Measurements from ENCODE around the gene FOXN4. TPM values are rescaled to one million over a fixed set of nuclear protein-coding genes. Genes with fewer than 3 reads are reported as not detected.

Gene FOXN4
- polyA plus RNA-seq, 1 experiment, result not detected

DNA sequence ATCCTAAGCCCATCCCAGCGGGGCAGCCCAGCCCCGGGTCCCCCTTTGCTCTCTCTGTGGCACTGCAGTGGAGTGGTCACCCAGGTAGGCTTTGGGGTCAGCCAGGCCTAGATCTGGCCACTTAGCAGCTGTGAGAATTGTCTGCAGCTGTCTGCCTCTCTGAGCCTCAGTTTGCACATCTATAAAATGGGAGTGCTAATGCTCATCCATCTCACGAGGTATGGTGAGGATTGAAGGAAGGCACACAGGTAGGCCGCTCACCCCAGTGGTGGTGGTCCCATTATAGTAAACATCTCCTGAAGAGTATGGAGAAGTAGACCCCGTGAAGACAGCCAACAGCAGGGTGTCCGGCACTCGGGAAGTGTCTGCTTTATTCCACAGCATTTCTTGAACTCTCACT is 9.2 kb downstream of the FOXN4 start:
- Histone ChIP-seq H3K36me3 (ENCODE audit: control insufficient read depth, insufficient read depth, low read length) (no peaks in the 10 kb centered on the region), H3K4me3 (ENCODE audit: low read depth, low read length) (no peak overlapping the region), H3K27me3 (ENCODE audit: control insufficient read depth, insufficient read depth, low read length) (peaks cover 3% of the 10 kb centered on the region; the same call in 1 of the 2 replicates)
- POLR2A ChIA-PET, result no interaction called here
- TF ChIP-seq, protein P1, sequence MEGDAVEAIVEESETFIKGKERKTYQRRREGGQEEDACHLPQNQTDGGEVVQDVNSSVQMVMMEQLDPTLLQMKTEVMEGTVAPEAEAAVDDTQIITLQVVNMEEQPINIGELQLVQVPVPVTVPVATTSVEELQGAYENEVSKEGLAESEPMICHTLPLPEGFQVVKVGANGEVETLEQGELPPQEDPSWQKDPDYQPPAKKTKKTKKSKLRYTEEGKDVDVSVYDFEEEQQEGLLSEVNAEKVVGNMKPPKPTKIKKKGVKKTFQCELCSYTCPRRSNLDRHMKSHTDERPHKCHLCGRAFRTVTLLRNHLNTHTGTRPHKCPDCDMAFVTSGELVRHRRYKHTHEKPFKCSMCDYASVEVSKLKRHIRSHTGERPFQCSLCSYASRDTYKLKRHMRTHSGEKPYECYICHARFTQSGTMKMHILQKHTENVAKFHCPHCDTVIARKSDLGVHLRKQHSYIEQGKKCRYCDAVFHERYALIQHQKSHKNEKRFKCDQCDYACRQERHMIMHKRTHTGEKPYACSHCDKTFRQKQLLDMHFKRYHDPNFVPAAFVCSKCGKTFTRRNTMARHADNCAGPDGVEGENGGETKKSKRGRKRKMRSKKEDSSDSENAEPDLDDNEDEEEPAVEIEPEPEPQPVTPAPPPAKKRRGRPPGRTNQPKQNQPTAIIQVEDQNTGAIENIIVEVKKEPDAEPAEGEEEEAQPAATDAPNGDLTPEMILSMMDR (IDR thresholded peaks at IDR 0.05; ENCODE audit: insufficient read depth, low read depth, low read length), result no peak
- CTCF ChIA-PET, result no interaction called here
- DNase-seq (ENCODE audit: low read depth), result no peak

DNA sequence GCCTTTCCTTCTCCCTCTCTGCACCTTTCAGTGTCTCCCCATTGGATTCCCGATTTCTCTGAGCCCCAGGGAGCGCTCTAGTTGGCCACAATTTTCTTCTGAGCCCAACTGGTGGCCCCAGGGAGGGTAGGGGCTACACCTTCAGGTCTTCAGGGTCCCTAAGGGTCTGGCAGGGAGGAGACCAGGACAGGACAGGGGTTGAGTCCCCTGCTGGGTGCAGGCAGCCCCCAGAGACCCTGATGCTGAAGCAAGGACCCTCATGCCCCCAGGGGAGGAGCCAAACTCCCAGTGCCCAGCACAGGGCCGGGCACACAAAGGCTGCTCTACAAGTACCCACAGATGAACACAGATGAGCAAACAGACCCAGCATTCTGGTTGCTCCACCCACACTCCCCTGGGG is 12.7 kb downstream of the FOXN4 start:
- Histone ChIP-seq H3K4me3 (ENCODE audit: low read depth, low read length) (no peak overlapping the region), H3K27me3 (ENCODE audit: control insufficient read depth, insufficient read depth, low read length) (no peaks in the 10 kb centered on the region), H3K36me3 (ENCODE audit: control insufficient read depth, insufficient read depth, low read length) (no peaks in the 10 kb centered on the region)
- TF ChIP-seq, protein P1 (IDR thresholded peaks at IDR 0.05; ENCODE audit: insufficient read depth, low read depth, low read length), result no peak
- POLR2A ChIA-PET, result no interaction called here
- CTCF ChIA-PET, result interaction anchor here (0.8 kb wide), 1 partner anchor 95 kb away, joined by 4 read pairs; no protein-coding TSS in a partner anchor
- DNase-seq (ENCODE audit: low read depth), result no peak

DNA sequence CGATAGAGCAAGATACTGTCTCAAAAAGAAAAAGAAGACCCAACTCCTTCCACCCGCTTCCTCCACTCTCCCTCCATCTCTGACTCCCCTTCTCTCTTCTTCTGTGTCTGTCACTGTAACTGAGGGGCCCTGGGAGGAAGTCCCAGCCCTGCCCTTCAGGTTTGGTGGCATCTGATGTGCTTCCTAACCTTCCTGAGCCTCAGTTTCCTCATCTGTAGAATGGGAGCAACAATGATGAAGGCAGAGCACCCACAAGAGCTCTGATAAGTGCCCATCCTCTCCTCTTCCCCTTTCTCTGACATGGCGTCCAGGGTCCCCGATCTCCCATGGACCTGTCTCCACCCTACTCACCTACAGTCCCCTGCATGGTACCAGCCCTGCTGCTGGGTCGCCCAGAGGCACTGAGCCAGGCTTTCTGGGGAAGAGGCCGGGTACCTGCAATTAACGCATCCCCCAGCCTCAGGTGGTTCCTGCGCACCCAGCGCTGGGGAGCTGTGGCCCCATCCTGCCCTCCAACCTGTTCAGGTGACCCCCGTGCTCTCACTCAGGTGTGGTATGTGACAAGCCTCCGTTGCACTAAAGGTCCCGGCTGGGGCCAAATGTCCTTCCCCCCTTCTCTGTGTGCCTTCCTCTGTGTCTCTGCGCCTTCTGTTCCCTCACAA is 13.2 kb downstream of the FOXN4 start:
- no peak for DNase-seq (ENCODE audit: low read depth)
- Histone ChIP-seq H3K36me3 (ENCODE audit: control insufficient read depth, insufficient read depth, low read length) (no peaks in the 10 kb centered on the region), H3K27me3 (ENCODE audit: control insufficient read depth, insufficient read depth, low read length) (no peaks in the 10 kb centered on the region), H3K4me3 (ENCODE audit: low read depth, low read length) (no peak overlapping the region)
- POLR2A ChIA-PET, result no interaction called here
- CTCF ChIA-PET, result interaction anchor here (0.8 kb wide), 1 partner anchor 96 kb away, joined by 4 read pairs; no protein-coding TSS in a partner anchor
- TF ChIP-seq, protein P1 (IDR thresholded peaks at IDR 0.05; ENCODE audit: insufficient read depth, low read depth, low read length), result no peak

DNA sequence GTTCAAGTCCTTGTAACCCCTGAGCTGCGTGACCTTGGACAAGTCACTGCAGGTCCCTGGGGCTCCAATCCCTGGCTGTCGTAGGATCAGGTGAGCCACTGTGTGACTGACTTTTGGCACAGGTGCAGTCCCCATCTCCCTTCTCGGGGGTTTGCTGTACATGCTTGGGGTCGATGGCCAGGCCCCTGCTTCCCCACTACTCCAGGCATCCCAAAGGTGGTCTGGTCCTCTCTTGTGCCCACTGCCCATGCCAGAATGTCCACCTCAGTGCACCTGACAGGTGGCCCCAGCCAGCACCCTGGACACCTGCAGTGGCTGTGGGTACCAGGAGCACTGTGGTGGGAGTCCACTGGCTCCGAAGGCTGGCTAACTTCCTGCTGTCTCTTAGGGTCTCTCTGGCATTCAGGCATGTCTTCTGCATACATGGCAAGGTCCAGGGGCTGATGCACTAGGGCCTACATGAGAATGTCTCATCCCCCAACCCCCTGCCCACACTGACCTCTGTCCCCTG is 14.7 kb downstream of the FOXN4 start:
- CTCF ChIA-PET, result interaction anchor here (0.5 kb wide), 1 partner anchor 42 kb away, joined by 3 read pairs; no protein-coding TSS in a partner anchor
- Histone ChIP-seq H3K36me3 (ENCODE audit: control insufficient read depth, insufficient read depth, low read length) (no peaks in the 10 kb centered on the region), H3K4me3 (ENCODE audit: low read depth, low read length) (no peak overlapping the region), H3K27me3 (ENCODE audit: control insufficient read depth, insufficient read depth, low read length) (no peaks in the 10 kb centered on the region)
- no peak for DNase-seq (ENCODE audit: low read depth)
- TF ChIP-seq, protein P1 (IDR thresholded peaks at IDR 0.05; ENCODE audit: insufficient read depth, low read depth, low read length), result no peak
- POLR2A ChIA-PET, result no interaction called here

DNA sequence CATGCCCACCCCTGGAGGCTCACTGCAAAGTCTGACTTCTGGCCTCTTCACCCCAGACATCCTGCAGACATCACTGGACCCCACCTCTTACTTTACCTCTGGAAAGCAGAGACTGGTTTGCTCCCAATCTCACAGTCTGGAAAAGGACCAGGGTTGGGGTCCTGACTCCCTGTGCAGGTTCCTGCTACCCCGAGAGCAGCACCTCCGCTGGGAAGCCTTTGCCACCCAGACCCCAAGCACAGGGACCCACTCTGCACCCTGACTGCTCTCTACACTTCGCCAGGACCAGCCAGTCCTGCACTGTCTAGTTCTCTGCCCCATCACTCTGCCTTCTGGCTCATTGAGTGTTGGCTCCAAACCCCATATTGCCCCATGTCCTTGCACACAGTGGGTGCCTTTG is 16.0 kb downstream of the FOXN4 start:
- Histone ChIP-seq H3K27me3 (ENCODE audit: control insufficient read depth, insufficient read depth, low read length) (no peaks in the 10 kb centered on the region), H3K36me3 (ENCODE audit: control insufficient read depth, insufficient read depth, low read length) (no peaks in the 10 kb centered on the region), H3K4me3 (ENCODE audit: low read depth, low read length) (no peak overlapping the region)
- ChIA-PET POLR2A (no interaction called here), CTCF (no interaction called here)
- DNase-seq (ENCODE audit: low read depth), result no peak
- TF ChIP-seq, protein P1 (IDR thresholded peaks at IDR 0.05; ENCODE audit: insufficient read depth, low read depth, low read length), result no peak

All from BJ (cell line).